Colon (tissue), 2 donors: Measurements from ENCODE around the gene TIMM23.
"Not testable (repeated sequence)": the region's sequence is repeated elsewhere in the genome, so short reads cannot be mapped to it uniquely, and the experiment has no call there.

Experiments used
- FAIRE-seq: peaks from 2 replicates; lab custom pipeline; 2012; peaks lifted over from hg19 to GRCh38; lab: Jason Lieb, UNC
- donor health status: control.
- donor health status: control.

Gene TIMM23

DNA sequence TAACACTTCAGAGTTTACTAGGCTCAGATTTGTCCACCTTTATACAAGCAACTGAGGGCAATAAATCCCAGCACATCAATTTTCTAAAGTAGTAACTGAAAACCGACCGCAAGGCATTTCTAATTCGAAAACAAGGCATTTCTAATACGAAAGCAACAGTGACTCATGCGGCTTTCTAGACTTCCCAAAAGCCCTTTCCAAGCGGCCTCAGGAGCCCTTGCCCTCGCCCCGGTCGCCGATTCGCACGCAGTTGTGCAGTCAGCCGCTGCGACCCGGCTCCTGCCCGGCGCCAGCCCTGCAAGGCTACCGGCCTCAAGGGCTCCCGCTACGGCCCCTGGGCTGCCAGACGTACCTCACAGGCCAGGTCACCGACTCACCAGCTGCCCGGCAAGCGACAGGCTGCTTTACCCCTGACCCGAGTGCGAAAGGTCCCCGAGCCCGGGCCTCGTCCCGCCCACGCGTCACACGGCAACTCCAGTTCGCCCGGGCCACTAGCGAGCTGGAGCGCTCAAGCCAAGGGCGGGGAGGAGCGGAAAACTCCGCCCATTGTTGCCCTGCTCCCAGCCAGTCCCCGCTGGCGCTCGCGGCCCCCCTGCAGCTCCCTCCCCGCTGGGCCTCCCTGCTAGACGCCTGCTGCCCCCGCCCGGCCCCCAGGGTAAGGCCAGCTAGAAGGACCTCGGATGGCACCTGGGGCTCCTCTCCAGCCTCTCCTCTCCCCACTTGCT lies 50.9 kb downstream of the TIMM23 start:
- FAIRE-seq: no peak

- FAIRE-seq: no peak
Observed at GRCh38 chr10:46024948-46025347, 52.7 kb downstream of the TIMM23 start.

GRCh38 chr10:46025406-46025805 lies 53.1 kb downstream of the TIMM23 start:
- no peak for FAIRE-seq

DNA sequence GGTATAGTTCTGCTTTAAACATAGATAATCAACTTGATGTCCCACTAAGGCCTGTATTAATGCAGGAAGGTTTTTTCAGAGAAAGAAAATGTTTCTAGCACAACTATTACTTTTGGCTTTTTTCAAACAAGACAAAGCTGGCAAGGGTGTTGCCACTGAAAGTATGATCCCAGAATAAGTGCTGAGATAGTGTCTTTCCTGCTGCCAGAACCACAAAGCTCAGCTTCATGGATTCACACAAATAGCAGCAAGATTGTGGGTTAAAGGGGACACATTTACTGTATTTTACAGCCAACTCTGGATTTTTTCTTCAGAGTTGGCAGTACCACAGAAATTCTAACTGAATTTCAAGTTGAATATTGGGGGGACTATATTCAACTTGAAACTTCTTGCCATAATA lies 53.8 kb downstream of the TIMM23 start:
- FAIRE-seq: no peak

GRCh38 chr10:46028584-46029460 lies 56.5 kb downstream of the TIMM23 start:
- no peak for FAIRE-seq

- FAIRE-seq: no peak
Observed at GRCh38 chr10:46029461-46030030, 57.3 kb downstream of the TIMM23 start.

- FAIRE-seq: no peak
Observed at GRCh38 chr10:46030091-46030937, 58.0 kb downstream of the TIMM23 start, which contains the start of gene NCOA4. TSS of gene NCOA4 (minus strand) at chr10:46030623. CDS start at chr10:46016680, 13,943 bp downstream.

DNA sequence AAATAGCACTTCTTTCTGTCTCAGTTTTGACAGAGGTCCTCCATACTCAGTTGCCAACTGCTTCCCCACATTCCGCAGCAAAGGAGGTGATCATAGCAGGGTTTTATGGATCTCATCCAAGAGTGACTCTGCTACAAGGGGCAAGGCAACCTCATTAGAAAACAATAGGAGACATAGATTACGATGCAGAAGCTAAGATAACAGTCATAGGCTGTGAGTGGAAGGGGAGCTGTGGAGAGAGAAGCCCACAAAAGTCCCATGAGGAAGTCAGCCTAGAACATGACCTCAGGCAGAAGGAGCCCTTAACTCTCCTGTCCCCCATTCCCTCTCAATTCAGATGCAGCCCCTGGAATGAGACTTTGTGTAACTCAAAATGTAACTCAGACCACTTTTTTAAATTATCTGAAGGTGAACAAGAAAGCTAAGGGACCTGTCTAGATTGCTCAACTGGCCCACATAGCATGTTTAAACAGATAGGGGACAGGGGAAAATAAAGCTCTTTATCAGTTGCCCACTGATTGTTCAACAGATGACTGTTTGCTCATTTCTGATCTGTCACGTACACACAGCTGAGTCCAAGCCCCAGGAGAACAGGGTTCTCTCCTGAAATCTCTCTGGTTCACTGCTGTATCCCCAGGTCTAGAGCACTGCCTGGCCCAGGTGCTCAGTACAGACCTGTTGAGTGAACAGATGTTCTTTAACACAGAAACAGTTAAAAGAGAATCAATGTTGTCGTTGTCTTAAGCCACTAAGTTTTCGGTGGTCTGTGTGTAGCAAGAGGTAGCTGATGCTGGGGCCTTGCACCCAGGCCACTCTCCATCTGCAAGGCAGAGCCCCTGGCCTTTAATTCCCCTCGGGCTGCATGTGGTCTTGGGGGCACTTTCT lies 59.6 kb downstream of the TIMM23 start:
- no peak for FAIRE-seq

DNA sequence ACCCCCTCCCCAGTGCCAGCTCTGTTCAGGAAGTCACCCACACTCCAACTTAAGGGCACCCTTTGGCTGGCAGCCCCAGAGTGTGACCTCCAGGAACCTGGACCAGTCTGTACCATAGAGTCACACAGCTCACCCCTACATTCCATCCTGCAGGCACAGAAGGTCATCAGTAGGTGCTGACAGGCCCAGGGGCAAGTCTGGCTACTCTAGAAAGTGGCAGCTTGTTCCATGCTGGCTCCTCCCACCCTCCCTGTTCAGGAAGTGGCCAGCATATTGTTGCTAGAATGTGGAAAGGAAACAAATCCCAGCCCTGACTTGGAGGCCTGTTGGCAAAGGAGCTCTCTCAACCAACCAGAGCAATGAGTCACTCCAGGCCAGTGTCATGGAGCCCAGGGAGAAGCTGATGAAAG lies 61.3 kb downstream of the TIMM23 start:
- FAIRE-seq: no peak

GRCh38 chr10:46035923-46036849 lies 63.9 kb downstream of the TIMM23 start:
- FAIRE-seq: no peak

GRCh38 chr10:46037107-46037825 lies 65.0 kb downstream of the TIMM23 start:
- no peak for FAIRE-seq

- no peak for FAIRE-seq
Observed at GRCh38 chr10:46040004-46040403, 67.7 kb downstream of the TIMM23 start.

DNA sequence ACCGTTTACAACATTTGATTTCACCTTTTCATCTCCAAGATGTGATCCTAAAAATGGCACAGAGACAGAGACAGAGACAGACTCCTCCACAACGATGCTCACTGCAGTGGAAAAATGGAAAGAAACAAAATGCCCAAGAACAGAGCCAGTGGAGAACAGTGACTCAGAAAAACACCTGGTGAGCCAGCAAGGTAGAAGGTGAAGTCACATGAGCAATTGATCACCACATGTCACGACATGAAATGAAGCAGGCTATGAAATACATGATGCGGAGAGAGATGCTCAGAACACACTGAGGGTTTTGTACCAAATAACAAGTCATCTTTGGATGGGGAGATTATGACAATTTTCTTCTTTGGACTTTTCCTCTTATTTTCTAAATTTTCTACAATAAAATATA lies 70.2 kb downstream of the TIMM23 start:
- FAIRE-seq: no peak

GRCh38 chr10:46046261-46046660 lies 74.0 kb downstream of the TIMM23 start, which contains the start of gene MSMB:
TSS of gene MSMB (minus strand) at chr10:46046269. CDS start at chr10:46046237, 32 bp downstream.
- no peak for FAIRE-seq

DNA sequence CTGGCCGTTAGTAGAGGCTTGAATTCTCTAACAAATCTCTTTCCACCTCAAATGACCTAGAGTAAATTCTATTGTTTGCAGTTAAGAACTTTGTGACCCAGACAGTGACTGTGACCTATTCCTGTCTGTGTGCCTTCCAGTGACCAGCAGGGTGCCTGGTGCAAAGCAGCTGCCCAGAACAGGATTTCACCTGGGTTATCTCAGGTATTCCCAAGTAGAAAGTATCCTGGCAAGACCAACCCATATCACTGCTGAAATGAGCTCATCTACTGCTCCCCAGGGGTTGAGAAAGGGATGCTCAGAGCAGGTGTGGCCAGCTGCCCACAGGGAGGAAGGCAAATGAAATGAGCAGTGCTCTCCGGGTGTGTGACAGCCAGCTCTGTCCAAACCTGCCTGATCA lies 75.9 kb downstream of the TIMM23 start:
- no peak for FAIRE-seq

DNA sequence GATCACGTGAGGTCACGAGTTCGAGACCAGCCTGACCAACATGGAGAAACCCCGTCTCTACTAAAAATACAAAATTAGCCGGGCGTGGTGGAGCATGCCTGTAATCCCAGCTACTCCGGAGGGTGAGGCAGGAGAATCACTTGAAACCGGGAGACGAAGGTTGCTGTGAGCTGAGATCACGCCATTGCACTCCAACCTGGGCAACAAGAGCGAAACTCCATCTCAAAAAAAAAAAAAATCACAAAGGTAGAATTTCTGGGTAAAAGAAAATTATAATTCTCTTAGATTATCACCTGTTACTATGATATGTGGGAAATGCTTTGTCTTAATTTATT lies 77.2 kb downstream of the TIMM23 start:
- FAIRE-seq: not testable (repeated sequence)

DNA sequence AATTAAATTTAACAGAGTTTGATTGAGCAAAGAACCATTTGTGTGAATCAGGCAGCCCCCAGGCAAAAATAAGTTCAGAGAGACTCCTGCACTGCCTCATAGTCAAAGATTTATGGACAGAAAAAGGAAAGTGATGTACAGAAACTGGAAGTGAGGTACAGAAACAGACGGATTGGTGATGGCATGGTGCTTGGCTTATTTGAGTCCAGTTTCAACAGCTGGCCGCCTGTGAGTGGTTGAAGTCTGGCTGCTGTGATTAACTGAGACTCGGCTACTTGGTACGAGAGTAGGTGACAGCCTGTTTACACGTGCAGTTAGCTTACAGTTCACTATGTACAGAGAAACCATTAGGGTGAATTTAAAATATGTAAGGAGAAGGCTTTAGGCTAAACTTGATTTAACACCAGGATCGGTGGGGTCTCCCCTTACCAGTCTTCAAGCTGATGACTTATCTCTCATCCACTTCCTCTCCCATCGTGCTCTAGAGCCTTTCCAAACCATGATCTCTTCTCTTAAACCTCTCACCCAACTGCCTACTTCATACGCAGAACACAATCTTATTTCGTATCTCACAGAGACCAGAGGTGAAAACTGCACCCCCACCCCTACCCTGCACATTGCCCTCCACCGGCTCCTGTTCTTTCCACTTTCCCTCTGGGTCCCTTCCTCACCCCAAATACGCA lies 78.8 kb downstream of the TIMM23 start:
- no peak for FAIRE-seq

DNA sequence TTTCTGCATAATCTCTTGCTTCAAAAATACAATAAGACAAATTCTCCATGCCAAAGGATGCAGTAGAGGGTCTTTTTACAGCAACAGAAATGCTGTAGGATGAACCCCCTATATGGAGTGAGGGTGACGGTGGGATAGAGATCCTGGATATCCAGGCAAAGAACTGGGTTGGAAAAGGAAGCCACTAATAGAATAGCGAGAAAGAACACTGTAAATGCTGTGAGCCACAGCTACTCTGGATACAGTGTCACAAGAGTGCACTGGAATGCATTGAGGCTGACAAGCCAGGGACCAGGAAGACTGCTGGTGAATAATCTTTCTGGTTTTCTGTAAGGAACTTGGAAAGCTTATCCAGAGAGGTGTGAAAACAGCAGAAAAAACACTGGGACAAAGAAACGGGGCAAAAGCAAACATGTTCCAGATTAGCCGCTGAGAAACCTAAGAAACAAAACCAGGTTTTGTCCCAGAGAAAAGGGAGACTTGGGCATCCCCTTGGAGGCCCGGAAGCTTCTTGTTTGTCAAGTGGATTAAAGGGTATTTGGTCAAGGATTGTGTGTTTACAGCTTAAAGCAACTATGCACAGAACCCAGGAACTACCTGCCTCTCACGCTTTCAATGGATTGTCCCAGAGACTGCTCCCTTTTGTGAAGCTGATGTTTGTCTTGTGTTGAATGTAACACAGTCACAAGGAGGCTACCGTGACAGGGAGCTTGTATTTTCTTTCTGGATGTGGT lies 79.9 kb downstream of the TIMM23 start:
- no peak for FAIRE-seq
